Measurements from ENCODE around the gene VTI1A. TPM values are rescaled to one million over a fixed set of nuclear protein-coding genes. Genes with fewer than 3 reads are reported as not detected.
A peak's percentile ranks its signal among the peaks of the same experiment; 100 is the strongest.

VTI1A gene
- total and polyA plus RNA-seq, 9 of the 15 experiments (the other 6 are each of a cell fraction or from before 2014, with no cell fraction given): 9.3 to 21.4 (median 16.0) TPM

DNA sequence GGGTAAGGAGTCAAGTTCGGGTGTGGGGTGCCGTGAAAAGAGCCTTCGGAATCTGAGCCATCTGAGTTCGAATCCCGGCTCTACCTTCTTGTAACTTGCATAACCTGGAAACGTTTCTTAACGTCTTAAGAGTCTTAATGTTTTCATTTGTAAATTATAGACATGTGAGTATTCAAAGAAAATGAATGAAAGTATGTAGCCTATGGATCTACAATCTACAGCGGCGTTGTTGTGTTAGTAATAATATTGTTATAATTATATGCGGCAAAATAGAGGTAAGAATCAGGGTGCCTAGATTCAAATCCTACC is 559 bp downstream of the VTI1A start:
- TSS peak; percentile 46 for BruUV-seq (replicated peaks)
- H2AFZ ChIP-seq (ENCODE audit: low read depth, low read length): peak overlapping the region; percentile 98
- peak overlapping the region; percentile 96 for H3K4me2 ChIP-seq (ENCODE audit: insufficient read depth, low read length)
- CTCF ChIA-PET (ENCODE audit: low intra/inter-chr PET ratio): interaction anchor here (0.7 kb wide), 1 partner anchor 104 kb away, joined by 3 read pairs; no protein-coding TSS in a partner anchor
- peak overlapping the region; percentile 97 for H3K27ac ChIP-seq (ENCODE audit: extremely low read depth, low read depth, low read length)
- WGBS (ENCODE audit: insufficient coverage, low coverage, missing lambda C conversion rate): 0% methylated on average over 10 of the region's 10 CpGs
- FAIRE-seq (no peak), ATAC-seq (no peak), DNase-seq (ENCODE audit: extremely low read depth in 1 of 4, low spot score in 3 of 4) (no peak)
- peak overlapping the region; percentile 94 to 100 for H3K9ac ChIP-seq (ENCODE audit: insufficient read depth in 1 of 2, low read depth in 2 of 2, low read length in 2 of 2)
- peak overlapping the region; percentile 73 for H3K4me3 ChIP-seq
- no peaks in the 10 kb centered on the region for H3K27me3 ChIP-seq (ENCODE audit: control insufficient read depth in 2 of 2, insufficient read depth in 2 of 2, low read length in 2 of 2)
- peaks cover 42% of the 10 kb centered on the region for H3K79me2 ChIP-seq (ENCODE audit: control insufficient read depth, insufficient read depth, low read length)
- POLR2A ChIA-PET: interaction anchor here (0.9 to 1.2 kb wide), 3 partner anchors 12 to 24 kb away, joined by 3 read pairs; no protein-coding TSS in a partner anchor
- peaks cover 42% of the 10 kb centered on the region for H3K36me3 ChIP-seq (ENCODE audit: control insufficient read depth, insufficient read depth, low read length)
- H4K20me1 ChIP-seq (replicated peaks; ENCODE audit: control insufficient read depth, insufficient read depth, low read length): no peaks in the 10 kb centered on the region
- intact Hi-C loops (cut with micrococcal nuclease): no loop called here
- H3K9me3 ChIP-seq (replicated peaks; ENCODE audit: control insufficient read depth, insufficient read depth, low read depth, low read length): no peaks in the 10 kb centered on the region
- in situ Hi-C loops (cut with MboI): loop anchor here (10.0 kb wide), 2 partner anchors 123 to 273 kb away; no protein-coding TSS in a partner anchor
- H3K4me1 ChIP-seq (replicated peaks in 1 of 2; ENCODE audit: control insufficient read depth in 2 of 2, insufficient read depth in 2 of 2, low read length in 2 of 2): peaks cover 0 to 5% of the 10 kb centered on the region in 2 experiments; a peak in 2 of 5 replicates
- no peaks in the 10 kb centered on the region for H3K9me1 ChIP-seq (ENCODE audit: control insufficient read depth, insufficient read depth, low read length)
- TF ChIP-seq, protein P1, sequence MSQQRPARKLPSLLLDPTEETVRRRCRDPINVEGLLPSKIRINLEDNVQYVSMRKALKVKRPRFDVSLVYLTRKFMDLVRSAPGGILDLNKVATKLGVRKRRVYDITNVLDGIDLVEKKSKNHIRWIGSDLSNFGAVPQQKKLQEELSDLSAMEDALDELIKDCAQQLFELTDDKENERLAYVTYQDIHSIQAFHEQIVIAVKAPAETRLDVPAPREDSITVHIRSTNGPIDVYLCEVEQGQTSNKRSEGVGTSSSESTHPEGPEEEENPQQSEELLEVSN (IDR thresholded peaks at IDR 0.05; ENCODE audit: borderline replicate concordance in 1 of 2, extremely low read depth in 1 of 2, insufficient read depth in 1 of 2, insufficient read length in 1 of 2, low read depth in 1 of 2, low read length in 1 of 2, poor library complexity in 1 of 2, severe bottlenecking in 1 of 2): no peak
- no peak for TF ChIP-seq KLF16 (IDR thresholded peaks at IDR 0.05)
- TF ChIP-seq SP2 (IDR thresholded peaks at IDR 0.05; ENCODE audit: extremely low read depth, low read depth, low read length, poor library complexity, severe bottlenecking): no peak
- TF ChIP-seq, protein P2, sequence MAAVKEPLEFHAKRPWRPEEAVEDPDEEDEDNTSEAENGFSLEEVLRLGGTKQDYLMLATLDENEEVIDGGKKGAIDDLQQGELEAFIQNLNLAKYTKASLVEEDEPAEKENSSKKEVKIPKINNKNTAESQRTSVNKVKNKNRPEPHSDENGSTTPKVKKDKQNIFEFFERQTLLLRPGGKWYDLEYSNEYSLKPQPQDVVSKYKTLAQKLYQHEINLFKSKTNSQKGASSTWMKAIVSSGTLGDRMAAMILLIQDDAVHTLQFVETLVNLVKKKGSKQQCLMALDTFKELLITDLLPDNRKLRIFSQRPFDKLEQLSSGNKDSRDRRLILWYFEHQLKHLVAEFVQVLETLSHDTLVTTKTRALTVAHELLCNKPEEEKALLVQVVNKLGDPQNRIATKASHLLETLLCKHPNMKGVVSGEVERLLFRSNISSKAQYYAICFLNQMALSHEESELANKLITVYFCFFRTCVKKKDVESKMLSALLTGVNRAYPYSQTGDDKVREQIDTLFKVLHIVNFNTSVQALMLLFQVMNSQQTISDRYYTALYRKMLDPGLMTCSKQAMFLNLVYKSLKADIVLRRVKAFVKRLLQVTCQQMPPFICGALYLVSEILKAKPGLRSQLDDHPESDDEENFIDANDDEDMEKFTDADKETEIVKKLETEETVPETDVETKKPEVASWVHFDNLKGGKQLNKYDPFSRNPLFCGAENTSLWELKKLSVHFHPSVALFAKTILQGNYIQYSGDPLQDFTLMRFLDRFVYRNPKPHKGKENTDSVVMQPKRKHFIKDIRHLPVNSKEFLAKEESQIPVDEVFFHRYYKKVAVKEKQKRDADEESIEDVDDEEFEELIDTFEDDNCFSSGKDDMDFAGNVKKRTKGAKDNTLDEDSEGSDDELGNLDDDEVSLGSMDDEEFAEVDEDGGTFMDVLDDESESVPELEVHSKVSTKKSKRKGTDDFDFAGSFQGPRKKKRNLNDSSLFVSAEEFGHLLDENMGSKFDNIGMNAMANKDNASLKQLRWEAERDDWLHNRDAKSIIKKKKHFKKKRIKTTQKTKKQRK (IDR thresholded peaks at IDR 0.05; ENCODE audit: borderline replicate concordance, low read depth, low read length): no peak
- no peak for TF ChIP-seq E2F8 (IDR thresholded peaks at IDR 0.05; ENCODE audit: low read depth, partially characterized antibody)
- TF ChIP-seq POLR2A (conservative IDR thresholded peaks at IDR 0.05): no peak
- TF ChIP-seq RFX7 (CRISPR knock-in tag; IDR thresholded peaks at IDR 0.05): no peak
- TF ChIP-seq, protein P3, sequence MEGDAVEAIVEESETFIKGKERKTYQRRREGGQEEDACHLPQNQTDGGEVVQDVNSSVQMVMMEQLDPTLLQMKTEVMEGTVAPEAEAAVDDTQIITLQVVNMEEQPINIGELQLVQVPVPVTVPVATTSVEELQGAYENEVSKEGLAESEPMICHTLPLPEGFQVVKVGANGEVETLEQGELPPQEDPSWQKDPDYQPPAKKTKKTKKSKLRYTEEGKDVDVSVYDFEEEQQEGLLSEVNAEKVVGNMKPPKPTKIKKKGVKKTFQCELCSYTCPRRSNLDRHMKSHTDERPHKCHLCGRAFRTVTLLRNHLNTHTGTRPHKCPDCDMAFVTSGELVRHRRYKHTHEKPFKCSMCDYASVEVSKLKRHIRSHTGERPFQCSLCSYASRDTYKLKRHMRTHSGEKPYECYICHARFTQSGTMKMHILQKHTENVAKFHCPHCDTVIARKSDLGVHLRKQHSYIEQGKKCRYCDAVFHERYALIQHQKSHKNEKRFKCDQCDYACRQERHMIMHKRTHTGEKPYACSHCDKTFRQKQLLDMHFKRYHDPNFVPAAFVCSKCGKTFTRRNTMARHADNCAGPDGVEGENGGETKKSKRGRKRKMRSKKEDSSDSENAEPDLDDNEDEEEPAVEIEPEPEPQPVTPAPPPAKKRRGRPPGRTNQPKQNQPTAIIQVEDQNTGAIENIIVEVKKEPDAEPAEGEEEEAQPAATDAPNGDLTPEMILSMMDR (IDR thresholded peaks at IDR 0.05 in 2 of 3, conservative IDR thresholded peaks at IDR 0.05 in 1 of 3; ENCODE audit: insufficient read depth in 2 of 3, low read depth in 1 of 3, low read length in 3 of 3): no peak
- TF ChIP-seq BDP1 (IDR thresholded peaks at IDR 0.05; ENCODE audit: insufficient read depth, insufficient read length): no peak
- no peak for TF ChIP-seq TBP (optimal IDR thresholded peaks at IDR 0.05; ENCODE audit: low read depth, low read length)
- TF ChIP-seq TAF9B (IDR thresholded peaks at IDR 0.05; ENCODE audit: partially characterized antibody): no peak
- TF ChIP-seq MAZ (CRISPR knock-in tag; conservative IDR thresholded peaks at IDR 0.05 in 1 of 2, IDR thresholded peaks at IDR 0.05 in 1 of 2): no peak
- no peak for TF ChIP-seq NFATC3 (IDR thresholded peaks at IDR 0.05)

Measured in K562 (cell line).